Stimulated activated CD4-positive, alpha-beta T cell treated with anti-CD3 and anti-CD28 coated beads, Interleukin-12 subunit alpha, Interleukin-12 subunit beta, amount 100 ng/mL, for 24 hours (primary cell): ENCODE measurements around the gene GALNT9.
"Not testable (repeated sequence)": the region's sequence is repeated elsewhere in the genome, so short reads cannot be mapped to it uniquely, and the experiment has no call there.

Experiments
- DNase-seq, 2 experiments: peaks; one replicate each; pipeline ENCODE4 v3.0.0-alpha.2; 2020; ENCODE audit warnings: low read depth in 2 of 2

The GALNT9 gene

DNA sequence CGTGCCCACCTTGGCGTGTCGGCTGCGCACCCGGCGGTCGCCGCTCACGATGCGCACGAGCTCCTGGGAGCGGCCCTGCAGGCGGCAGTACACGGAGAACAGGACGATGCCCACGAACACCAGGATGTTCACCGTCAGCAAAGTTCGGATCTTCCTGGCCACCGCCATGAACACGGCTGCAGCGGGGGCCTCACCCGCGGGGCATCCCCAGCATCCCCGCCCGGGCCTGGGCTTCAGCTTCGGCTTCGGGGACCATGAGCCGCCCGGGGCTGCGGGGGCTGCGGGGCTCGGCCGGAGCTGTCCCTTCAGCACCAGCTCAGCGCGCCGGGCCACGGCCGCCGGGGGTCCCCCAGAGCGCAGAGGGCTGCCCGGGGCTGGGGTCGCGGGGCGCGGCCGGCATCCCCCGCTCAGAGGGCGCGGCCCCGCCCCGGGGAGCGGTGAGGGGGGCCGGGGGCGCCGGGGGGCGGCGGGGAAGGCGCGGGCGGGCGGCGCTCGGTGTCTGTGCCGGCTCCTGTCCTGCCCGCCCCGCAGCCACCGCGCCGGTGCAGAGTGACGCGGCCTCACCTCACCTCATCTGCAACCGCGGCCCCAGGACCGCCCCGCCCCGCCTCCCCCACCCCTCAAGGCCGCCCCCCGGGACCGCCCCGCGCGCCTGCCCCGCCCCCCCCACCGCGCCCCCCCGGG, at the start of gene GALNT9:
Gene GALNT9 (minus strand): TSS at position 554 of the 684 bp plus-strand sequence. CDS start 386 bp downstream, at position 168.
- no peak for DNase-seq

DNA sequence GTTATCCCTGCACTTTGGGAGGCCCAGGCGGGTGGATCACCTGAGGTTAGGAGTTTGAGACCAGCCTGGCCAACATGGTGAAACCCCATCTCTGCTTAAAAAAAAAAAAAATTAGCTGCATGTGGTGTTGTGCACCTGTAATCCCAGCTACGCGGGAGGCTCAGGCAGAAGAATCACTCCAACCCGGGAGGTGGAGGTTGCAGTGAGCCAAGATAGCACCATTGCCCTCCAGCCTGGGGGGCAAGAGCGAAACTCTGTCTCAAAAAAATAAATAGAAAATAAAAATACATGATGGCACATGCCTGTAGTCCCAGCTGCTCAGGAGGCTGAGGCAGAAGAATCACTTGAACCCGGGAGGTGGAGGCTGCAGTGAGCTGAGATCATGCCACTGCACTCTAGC, 49.7 kb upstream of the GALNT9 start:
- DNase-seq: not testable (repeated sequence)

DNA sequence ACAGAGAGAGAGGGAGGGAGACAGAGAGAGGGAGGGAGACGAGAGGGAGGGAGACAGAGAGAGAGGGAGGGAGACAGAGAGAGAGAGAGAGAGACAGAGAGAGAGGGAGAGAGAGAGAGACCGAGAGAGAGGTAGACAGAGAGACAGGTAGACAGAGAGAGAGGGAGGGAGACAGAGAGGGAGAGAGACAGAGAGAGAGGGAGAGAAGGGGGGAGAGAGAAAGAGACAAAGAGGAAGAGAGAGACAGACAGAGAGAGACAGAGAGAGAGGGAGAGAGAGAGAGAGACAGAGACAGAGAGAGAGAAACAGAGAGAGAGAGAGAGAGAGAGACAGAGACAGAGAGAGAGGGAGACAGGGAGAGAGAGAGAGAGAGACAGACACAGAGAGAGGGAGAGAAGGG, 47.8 kb upstream of the GALNT9 start:
- DNase-seq: no peak

DNA sequence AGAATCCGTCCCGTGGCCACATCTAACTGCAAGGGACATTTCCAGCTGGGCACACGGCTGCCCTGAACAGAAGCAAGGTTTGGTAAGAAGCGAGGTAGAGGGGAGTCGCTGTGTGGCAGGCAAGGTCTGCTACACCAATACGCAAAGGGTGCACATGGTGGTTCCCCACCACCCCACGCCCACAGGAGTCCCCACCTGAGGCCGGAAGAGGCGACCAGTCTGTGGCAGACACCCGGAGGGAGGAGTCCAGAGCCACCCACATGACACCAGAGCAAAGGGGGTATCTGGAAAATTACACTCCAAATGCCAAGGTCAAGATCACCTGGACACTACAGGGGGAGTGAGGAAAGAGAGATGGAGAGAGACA, 47.1 kb upstream of the GALNT9 start:
- DNase-seq: no peak

DNA sequence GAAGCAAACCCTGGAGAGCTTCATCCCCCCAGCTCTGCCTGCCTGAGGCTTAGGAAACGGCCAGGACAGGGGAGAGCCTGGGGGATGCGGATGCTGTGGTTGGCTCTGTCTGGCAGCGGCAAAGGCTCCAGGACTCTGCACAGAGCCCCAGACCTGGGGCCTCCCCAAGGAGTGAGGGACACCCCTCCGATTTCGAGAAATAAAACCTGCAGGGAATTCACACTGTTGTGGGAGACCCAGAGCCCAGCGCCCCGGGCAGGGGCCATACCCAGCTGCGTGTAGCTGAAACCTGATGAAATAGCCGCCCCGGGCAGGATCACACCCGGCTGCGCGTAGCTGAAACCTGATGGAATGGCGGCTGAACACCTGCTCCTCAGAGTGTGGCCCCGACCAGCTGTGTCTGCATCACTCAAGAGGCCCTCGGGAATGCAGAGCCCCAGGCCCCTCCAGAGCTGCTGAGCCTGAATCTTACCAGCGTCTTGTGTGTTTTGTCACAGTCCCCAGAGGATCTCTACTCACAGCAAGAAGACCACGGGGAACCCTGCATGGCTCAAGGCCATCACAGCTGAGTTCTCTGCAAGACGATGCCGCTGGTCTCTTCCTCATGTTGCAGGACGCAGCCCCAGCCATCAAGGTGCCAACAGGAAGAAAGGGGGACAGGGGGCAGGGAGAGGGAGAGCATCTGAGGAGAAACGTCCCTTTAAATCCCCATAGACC, 46.5 kb upstream of the GALNT9 start:
- no peak for DNase-seq

DNA sequence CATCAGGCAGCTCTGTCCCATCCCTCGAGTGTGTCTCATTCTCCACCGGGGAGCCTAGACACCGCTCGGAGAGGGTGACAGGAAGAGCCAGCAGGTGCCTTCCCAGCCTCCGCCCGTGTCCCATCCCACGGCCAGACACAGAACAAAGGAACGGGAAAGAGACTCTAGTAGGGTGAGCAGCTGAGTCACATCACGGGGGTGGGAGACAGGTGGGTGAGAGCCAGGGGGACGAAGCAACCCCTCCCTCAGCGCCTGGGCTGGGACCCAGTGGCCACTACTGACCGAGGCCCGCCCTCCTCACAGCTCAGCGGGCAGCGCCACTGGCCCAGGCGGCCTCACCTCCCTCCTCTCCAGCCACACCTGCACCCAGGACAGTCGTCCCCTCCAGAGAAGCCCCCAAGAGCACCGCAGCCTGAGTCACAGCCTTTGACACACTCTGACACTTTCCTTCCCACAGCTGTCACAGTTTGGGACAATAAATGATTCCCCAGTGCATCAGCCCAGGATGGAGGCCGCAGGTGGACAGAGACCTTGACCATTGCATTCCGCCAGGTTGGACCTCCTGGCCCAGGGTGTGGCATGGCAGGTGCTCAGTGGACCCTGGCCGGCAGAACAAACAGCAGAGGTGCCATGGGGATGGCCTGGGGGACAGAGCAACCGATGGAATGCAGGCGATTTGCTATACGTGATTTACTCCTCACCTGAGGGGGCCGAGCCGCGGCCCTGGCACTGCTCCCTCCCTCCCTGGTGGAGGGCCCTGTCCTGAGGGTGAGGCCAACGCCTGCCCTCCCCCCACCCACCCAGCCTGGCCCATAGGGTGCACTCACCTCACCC, 45.4 kb upstream of the GALNT9 start:
- no peak for DNase-seq

DNA sequence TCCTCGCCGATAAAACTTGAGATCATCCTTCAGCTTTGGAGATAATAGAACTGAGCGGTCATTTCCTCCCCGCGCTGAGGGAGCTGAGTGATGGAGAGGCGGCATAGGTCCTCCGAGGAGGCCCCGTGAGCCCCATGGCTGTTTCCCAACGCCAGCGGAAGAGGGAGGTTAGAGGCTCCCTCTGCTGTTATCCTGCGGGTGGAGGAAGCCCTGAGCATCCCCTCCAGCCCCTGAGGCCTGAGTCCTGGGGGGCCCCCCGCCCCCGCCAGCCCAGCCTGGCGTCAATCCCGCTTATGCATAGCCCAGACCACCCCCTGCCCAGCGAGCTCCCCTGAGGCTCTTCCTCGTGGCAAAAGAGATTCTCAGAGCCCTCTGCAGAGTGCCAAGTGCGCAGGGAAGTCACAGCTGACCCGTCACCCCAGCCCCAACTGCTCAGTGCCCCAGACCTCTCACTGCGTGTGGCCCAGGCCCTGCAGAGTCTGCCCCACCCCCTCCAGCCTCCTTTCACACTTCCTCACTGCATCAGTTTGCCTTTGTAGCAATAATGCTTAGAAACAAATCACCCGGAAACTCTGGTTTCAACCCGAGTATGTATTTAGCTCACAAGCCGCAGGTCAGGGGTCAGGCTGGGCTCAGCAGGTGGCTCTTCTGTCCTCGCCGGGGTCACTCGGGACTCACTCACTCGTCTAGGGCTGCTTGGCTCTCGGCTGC, 44.7 kb upstream of the GALNT9 start:
- no peak for DNase-seq

DNA sequence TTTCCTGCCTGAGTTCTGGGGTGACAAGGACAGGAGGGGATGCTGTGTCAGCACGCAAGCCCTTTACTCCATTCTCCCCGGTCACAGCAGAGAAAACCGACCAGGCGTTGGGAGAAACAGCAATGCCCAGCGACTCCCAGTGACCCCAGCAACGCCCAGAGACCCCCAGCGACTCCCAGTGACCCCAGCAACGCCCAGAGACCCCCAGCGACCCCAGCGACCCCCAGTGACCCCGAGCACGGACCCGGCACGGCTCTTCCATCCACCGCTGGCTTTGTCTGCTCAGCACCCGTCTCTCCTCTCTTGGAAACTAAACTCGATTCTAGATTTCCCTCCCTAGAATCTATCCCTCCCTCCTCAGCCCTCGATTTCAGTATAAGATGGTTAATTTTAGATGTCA, 38.5 kb upstream of the GALNT9 start:
- no peak for DNase-seq

DNA sequence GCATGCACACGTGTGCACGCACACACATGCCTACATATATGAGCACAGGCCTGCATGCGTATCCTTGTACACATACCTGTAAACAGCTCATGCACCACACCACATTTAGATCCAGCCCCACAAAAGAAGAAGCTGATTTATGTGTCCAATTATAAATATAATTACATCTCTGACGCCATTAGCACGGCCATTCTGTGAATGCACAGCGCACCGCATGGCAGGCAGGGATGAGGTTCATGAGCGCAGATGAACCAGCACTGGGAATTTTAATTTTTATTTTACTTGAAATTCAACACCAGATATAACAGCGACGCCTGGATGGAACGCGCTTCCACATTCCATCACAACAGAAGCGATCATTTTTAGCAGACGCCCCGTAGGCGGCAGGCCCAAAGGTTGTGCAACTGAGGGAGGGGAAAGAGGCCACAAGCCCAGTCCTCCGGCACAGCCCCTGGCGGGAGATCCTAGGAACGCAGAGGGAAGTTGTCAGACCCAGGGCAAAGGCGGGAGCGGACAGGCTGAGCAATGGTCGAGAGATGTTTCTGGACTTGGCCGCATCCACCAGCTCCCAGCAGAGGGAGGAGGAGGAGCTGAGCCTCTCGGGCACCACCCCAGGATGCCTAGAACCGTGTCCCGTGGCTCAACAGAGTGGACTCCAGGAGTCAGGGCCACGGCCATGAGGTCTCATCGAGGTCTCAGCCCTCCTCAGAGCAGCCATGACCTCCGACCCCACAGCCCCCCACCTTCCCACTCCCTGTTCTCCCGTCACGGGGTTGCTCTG, 37.9 kb upstream of the GALNT9 start:
- DNase-seq: no peak

DNA sequence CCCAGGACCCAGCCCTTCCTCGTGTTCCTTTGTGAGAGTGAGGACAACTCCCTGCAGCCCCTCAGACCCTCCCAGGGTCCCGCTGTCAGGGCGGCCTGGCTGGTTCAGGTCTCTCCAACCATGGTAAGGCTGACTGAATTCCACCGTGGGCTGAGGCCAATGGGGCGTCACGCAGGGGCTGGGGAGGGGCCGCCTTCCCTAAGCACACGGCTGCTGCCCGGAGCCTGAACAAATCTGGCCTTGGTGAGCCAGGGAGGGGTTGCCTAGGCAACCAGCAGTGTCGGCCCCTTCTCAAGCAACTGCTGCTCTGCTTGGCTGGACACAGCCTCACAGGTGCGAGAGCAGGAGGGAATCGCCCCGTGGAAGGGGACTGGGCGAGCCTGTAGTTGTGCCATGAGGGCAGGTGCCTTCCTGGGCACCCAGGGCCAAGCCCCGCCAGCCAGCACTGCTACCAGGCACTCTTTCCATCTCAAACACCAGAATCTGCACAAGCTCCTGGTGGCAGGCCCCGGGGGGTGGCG, 37.0 kb upstream of the GALNT9 start:
- DNase-seq: no peak

DNA sequence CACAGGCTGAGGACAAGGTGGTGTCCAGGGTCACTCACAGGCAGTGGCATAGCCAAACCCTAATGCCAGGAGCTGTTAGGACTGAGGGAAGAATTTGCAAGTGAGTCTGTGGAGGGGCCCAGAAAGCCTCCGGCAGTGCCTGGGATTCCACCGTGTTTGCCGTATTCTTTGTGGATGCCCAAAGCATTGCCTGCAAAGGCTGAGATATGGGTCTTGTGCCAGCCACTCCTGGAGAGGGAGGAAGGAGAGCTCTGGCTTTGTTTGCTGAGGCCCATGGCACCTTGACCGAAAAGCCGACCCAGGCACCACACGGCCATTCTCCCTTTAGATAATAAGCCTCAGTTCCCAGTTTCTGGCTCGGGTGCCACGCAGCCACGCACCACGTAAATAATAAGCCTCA, 35.8 kb upstream of the GALNT9 start:
- DNase-seq: no peak

DNA sequence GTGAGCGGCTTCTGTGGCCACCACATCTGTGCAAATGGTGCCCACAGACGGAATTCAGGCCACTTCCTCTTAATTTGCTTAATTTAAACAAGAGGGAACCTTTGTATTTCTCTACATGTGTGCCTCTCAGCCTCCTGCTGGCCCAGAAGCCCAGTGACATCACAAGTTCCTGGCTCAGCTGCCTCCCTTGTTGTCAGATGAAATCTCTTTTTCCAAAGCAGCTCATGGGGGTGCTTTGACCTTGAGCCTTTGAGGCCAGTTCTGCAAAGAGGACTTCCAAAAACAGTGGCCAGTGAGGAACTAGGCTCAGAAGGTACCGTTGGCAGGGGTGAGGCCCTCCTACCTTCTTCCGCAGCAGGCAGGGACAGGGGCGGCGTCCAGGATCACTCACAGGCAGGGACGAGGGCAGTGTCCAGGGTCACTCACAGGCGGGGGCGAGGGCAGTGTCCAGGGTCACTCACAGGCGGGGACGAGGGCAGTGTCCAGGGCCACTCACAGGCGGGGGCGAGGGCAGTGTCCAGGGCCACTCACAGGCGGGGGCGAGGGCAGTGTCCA, 35.0 kb upstream of the GALNT9 start:
- no peak for DNase-seq

DNA sequence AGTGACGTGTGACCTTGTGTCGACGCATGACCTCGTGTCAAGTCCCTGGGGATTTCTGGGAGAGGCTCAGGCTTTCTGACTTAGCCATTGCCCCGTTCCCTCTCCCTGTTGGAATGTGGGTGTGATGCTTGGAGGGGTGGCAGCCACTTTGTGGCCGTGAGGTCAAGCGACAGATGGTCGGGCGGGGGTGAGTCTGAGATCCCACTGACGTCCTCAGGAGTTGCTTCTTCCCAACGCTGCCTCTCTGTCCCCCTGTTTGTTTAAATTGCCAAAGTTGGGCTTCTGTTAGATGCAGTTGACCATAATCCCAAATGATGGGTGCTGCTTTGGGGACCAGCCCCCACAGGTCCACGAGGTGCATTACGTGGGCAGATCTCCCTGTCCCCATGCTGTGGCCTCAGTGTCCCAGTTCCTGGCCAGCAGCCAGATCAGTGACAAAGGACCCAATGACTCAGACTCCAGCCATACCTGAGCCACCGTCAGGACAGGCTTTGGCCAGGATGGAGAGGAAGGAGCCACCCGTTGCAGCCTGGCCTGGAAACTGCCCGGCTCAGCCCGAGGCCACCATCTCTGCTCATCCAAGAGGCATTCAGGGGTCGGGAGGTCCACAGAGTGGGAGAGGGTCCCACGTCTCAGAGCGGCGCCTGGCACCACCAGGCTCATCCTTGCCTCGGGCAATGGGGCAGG, 34.4 kb upstream of the GALNT9 start:
- DNase-seq: no peak

DNA sequence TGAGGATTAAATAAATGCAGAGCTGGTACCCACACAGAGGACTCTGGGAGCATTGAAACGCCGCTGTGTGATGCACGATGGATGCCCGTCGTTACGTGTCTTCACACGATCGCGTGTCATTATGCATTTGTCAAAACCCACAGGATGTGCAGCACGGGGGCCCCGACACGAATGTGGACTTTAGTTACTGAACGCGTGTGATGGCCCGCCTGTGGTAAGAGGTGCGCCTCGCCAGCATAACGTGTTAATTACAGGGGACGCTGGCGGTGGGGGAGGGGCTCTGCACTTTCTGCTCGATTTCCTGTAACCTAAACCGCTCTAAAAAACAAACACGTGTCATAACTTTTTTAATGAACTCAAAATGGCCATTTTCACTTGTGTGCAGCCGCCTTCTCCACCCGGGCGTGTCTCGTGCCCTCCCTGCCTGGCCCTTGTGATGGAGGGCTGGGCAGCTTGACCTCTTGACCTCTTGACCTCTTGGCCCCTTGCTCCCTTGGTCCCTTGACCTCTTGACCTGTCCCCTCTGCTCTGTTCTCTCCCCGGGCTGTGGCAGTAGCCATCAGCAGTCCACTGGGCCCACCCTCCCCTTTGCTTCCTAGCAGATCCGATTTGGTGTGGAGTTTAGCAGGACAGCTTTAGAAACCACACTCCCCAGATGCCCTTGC, 33.7 kb upstream of the GALNT9 start:
- DNase-seq: no peak

DNA sequence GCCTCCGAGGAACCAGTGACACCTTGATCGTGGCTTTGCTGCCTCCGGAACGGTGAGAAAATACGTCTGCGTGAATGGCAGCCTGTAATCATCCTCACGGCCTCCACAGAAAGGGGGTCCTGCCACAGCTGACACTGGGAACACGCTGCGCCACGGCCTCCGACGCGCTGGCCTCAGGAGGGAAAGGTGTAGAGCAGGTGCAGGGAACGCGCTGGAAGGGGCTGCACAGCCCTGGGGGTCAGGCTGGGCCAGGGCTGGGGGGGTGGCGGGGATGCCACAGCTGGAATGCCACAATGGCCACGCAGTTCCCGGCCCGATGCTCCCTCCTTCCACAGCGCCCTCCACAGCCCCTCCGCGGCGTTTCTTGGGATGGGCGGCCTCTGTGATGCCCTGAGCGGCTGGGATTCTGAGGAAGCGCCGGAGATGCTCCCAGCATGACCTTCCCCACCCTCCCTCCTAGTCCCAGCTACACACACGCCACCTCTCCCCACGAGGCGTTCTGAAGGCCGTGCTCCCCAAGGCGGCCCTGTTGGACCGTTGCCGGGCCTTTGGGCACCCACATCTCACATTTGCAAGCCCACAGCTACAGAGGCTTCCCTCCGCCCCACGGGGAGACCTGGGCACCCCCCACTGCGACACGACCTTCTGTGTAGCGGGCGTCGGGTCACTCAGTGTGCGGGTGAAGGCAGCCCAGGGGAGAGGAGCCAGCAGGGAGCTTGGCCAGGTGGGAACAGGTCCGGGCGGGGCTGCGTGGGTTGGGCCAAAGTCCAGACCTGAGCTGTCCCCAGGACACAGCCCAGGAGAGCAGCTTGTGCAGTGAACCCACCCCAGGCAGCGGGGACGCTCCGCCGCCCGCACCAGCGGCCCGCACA, 31.8 kb upstream of the GALNT9 start:
- DNase-seq: no peak

DNA sequence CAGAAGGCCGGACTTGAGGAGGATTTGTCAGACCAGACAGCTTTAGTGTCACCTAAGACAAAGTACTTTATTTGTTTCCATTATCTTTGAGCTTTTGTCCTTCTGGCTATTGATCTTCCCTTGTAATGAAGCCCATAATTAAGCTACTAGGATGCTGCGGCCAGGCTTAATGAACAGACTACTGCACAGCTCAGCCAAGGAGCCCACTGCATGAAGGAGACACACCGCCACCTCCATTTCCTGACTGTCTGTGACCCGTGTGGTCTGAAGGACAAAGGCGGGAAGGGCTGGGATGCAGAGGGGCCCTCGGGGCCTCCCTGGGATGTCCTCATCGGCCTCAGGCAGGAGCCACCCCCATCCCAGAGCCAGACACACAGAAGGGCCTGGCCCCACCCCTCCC, 31.0 kb upstream of the GALNT9 start:
- DNase-seq: no peak

DNA sequence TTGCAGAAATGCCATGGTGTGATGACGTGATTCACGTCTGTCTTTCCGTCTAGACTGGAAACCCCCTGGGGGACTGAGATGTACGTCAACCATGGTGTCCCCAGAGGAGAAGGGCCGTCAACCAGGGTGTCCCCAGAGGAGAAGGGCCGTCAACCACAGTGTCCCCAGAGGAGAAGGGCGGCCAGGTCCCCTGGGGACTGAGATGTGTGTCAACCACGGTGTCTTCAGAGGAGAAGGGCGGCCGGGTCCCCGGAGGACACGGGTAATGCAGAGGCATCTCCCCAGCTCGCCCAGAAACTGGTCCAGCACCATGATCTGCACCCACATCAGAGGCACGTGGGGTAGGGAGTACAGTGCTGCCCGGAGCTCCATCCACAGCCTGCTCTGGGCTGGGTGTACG, 30.6 kb upstream of the GALNT9 start:
- DNase-seq: no peak

DNA sequence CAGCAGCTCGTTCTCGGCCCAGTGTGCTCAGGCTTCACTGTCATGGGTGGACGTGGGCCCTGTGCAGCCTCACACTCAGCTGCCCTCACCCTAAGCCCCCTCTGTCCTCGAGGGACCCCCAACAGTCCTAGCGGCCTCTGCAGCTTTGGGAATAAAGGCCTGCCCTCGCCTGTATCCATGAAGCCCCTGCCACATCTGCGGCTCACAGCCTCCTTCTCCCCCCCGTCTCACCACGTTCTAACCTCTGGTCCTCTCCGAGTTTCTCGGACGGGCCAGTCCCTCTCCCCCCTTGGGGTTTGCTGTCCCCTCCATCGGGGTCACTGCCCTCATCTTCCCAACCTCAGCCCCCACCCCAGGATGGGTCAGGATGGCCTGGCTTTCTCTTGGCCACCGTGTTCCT, 30.2 kb upstream of the GALNT9 start:
- DNase-seq: no peak
